ENCODE results near the gene C19orf85.

- peak; percentile 82 for TF ChIP-seq CTCF (IDR thresholded peaks at IDR 0.05)
- TF ChIP-seq ZFX (IDR thresholded peaks at IDR 0.05; ENCODE audit: borderline replicate concordance) = no peak
Observed at GRCh38 chr19:55468054-55468393, 3.5 kb upstream of the C19orf85 start.
